PC-9 (cell line): ENCODE results near the gene TRPC4AP. TPM values are rescaled to one million over a fixed set of nuclear protein-coding genes. Genes with fewer than 3 reads are reported as not detected.

Source experiments
- BruUV-seq: library from RNA; stranded (reverse); fragments of 400-500 nt; replicated peaks from 2 replicates; lab custom pipeline; 2021; lab: Mats Ljungman, UMichigan
- CTCF ChIA-PET: fragments of 300-600 bp; sonication (Branson Sonifier 250); formaldehyde crosslinking; loops from one replicate; lab custom pipeline; 2022; ENCODE audit warnings: antibody characterized with exemption; lab: Charles Lee
- POLR2A ChIA-PET: fragments of 300-600 bp; sonication (Branson Sonifier 250); formaldehyde crosslinking; loops from one replicate; lab custom pipeline; 2022; ENCODE audit warnings: antibody characterized with exemption; ENCODE audit not compliant: unreplicated experiment; lab: Charles Lee
- DNase-seq, 2 experiments: peaks; one replicate each; pipeline versions ENCODE4 v3.0.0 to v3.0.0-alpha.2; 2015 to 2022; ENCODE audit warnings: mixed read lengths in 1 of 2
- H2AFZ ChIP-seq: fragments of 200-600 bp; sonication (generic); 2 replicates; pipeline ENCODE4 v1.8.1; 2017; ENCODE audit warnings: antibody characterized with exemption
- H3F3A ChIP-seq: fragments of 200-600 bp; sonication (generic); 2 replicates; pipeline ENCODE4 v1.8.1; 2017; ENCODE audit warnings: antibody characterized with exemption, mild to moderate bottlenecking, low read depth; ENCODE audit not compliant: insufficient read depth
- H3K27ac ChIP-seq: fragments of 200-600 bp; sonication (generic); 2 replicates; pipeline ENCODE4 v1.6.1; 2016; ENCODE audit warnings: mixed run types
- H3K27me3 ChIP-seq: fragments of 200-600 bp; sonication (generic); 2 replicates; pipeline ENCODE4 v1.6.1; 2016; ENCODE audit warnings: low read depth, mixed run types; ENCODE audit not compliant: insufficient read depth
- H3K36me3 ChIP-seq: fragments of 200-600 bp; sonication (generic); 2 replicates; pipeline ENCODE4 v1.6.1; 2016; ENCODE audit warnings: low read depth, mixed run types
- H3K4me1 ChIP-seq: fragments of 200-600 bp; sonication (generic); replicated peaks from 2 replicates; pipeline ENCODE4 v1.6.1; 2016; ENCODE audit warnings: mixed run types; ENCODE audit not compliant: insufficient read depth
- H3K4me2 ChIP-seq: fragments of 200-600 bp; sonication (generic); 2 replicates; pipeline ENCODE4 v1.6.1; 2017; ENCODE audit warnings: mixed run types
- H3K4me3 ChIP-seq: fragments of 200-600 bp; sonication (generic); 2 replicates; pipeline ENCODE4 v1.6.1; 2016; ENCODE audit warnings: mixed run types
- H3K79me2 ChIP-seq: fragments of 200-600 bp; sonication (generic); 2 replicates; pipeline ENCODE4 v1.6.1; 2017; ENCODE audit warnings: low read depth, mixed run types
- H3K9me2 ChIP-seq: fragments of 200-600 bp; sonication (generic); 2 replicates; pipeline ENCODE4 v1.8.1; 2017; ENCODE audit warnings: mild to moderate bottlenecking; ENCODE audit not compliant: insufficient read depth
- H3K9me3 ChIP-seq: fragments of 200-600 bp; sonication (generic); 2 replicates; pipeline ENCODE4 v1.8.1; 2016; ENCODE audit warnings: low read depth; ENCODE audit not compliant: insufficient read depth
- H4K20me1 ChIP-seq: fragments of 200-600 bp; sonication (generic); 2 replicates; pipeline ENCODE4 v1.8.1; 2017; ENCODE audit not compliant: insufficient read depth
- EZH2 ChIP-seq: fragments of 200-600 bp; sonication (generic); IDR thresholded peaks from 2 replicates; pipeline ENCODE4 v1.8.0; 2017; ENCODE audit warnings: antibody characterized with exemption, low read depth
- intact Hi-C: fragments of 100-400 bp; cut with micrococcal nuclease; formaldehyde crosslinking; loops from one replicate; pipeline ENCODE4 v1.10.0; 2022; ENCODE audit not compliant: unreplicated experiment
- total RNA-seq: library from RNA; stranded (reverse); gene quantifications from 2 replicates; pipeline ENCODE4 v1.2.3, GENCODE V29; 2021
- TF ChIP-seq, protein P1 (sequence below): fragments of 200-600 bp; sonication (generic); conservative IDR thresholded peaks from 2 replicates; pipeline ENCODE4 v1.6.1; 2017; ENCODE audit warnings: mixed run types, antibody characterized with exemption, mild to moderate bottlenecking, moderate library complexity

TRPC4AP gene
- total RNA-seq, 1 experiment from 2014 or later, result 51.0 TPM

DNA sequence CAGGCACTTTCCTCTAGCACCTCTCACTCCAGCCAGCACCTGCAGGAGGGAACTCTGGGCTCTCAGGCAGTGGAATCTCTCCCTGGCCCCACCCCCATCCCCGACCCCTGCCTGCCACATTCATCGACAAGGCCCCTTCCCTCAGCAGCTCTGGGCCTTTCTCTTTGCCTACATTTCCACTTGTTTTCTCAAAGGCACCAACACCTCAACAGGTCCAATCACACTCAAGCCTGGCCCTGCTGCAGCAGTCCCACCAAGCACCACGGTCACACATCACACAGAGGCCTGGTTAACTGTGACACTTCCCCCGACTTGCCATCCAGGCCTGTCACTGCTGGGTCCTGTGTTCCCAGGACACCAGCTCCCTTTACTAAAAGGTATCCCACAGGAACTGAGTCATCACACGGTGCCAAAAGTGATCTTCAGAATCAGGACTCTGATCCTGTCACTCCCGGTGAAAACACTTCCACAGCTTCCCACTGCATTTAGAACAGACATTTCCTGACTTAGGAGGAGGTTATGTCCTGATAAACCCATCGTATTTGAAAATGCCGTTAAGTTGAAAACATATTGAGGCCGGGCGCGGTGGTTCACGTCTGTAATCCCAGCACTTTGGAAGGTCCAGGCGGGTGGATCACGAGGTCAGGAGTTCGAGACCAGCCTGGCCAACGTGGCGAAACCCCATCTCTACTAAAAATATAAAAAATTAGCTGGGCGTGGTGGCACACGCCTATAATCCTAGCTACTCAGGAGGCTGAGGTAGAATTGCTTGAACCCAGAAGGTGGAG is 82.0 kb downstream of the TRPC4AP start:
- BruUV-seq, result no TSS peak
- ChIA-PET POLR2A (no interaction called here), CTCF (interaction anchor here (0.5 kb wide), 1 partner anchor 446 kb away, joined by 5 read pairs; no protein-coding TSS in a partner anchor)
- H4K20me1 ChIP-seq, result no peaks in the 10 kb centered on the region
- H3F3A ChIP-seq, result peaks cover 3% of the 10 kb centered on the region; the same call in 1 of the 2 replicates
- peaks cover 12% of the 10 kb centered on the region for H3K36me3 ChIP-seq
- H3K79me2 ChIP-seq, result no peaks in the 10 kb centered on the region
- TF ChIP-seq, protein P1, sequence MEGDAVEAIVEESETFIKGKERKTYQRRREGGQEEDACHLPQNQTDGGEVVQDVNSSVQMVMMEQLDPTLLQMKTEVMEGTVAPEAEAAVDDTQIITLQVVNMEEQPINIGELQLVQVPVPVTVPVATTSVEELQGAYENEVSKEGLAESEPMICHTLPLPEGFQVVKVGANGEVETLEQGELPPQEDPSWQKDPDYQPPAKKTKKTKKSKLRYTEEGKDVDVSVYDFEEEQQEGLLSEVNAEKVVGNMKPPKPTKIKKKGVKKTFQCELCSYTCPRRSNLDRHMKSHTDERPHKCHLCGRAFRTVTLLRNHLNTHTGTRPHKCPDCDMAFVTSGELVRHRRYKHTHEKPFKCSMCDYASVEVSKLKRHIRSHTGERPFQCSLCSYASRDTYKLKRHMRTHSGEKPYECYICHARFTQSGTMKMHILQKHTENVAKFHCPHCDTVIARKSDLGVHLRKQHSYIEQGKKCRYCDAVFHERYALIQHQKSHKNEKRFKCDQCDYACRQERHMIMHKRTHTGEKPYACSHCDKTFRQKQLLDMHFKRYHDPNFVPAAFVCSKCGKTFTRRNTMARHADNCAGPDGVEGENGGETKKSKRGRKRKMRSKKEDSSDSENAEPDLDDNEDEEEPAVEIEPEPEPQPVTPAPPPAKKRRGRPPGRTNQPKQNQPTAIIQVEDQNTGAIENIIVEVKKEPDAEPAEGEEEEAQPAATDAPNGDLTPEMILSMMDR, result no peak
- TF ChIP-seq EZH2, result no peak
- H3K4me2 ChIP-seq, result no peak overlapping the region
- DNase-seq, result no peak
- no peak overlapping the region for H2AFZ ChIP-seq
- no peak overlapping the region for H3K4me3 ChIP-seq
- no peaks in the 10 kb centered on the region for H3K9me3 ChIP-seq
- no peaks in the 10 kb centered on the region for H3K9me2 ChIP-seq
- H3K4me1 ChIP-seq, result no peaks in the 10 kb centered on the region
- H3K27me3 ChIP-seq, result no peaks in the 10 kb centered on the region
- no peak overlapping the region for H3K27ac ChIP-seq
- intact Hi-C loops, result no loop called here

DNA sequence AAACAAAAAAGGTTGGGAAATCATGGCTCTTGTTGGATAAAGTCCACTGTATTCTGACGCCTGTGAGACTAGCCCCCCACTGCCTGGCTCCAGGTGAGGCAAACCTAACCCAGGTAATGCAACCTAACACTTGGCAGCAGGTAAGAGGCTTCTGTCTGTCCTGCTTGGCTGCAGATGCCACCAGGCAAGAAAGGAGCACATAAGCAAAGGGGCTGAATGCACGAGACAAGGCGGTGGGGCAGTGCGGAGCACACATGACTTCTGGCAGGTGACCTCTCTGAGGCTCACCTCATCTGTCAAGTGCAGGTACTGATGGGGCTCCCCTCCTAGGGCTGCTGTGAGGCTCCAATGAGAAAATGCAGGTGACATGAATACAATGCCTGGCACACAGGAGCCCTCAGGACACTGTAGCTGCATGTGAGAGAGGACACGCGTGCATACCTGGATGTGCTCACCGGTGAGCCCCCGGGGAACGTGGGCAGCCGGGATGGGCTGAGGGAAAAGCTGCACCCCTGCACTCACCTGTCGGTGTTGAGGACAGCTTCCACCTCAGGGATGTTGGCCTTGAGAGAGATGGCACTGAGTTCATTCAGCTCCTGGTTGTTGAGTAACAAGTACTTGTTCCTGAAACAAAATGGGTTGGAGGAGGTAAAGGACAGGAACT is 82.8 kb downstream of the TRPC4AP start:
- no TSS peak for BruUV-seq
- Histone ChIP-seq H3K9me3 (no peaks in the 10 kb centered on the region), H3K36me3 (peaks cover 12% of the 10 kb centered on the region), H2AFZ (no peak overlapping the region), H3K4me1 (no peaks in the 10 kb centered on the region), H3K9me2 (no peaks in the 10 kb centered on the region), H3K27me3 (no peaks in the 10 kb centered on the region), H3K4me2 (no peak overlapping the region), H3K79me2 (no peaks in the 10 kb centered on the region), H4K20me1 (no peaks in the 10 kb centered on the region), H3F3A (peaks cover 3% of the 10 kb centered on the region; the same call in 1 of the 2 replicates), H3K27ac (no peak overlapping the region), H3K4me3 (no peak overlapping the region)
- POLR2A ChIA-PET, result interaction anchor here (0.5 kb wide), 1 partner anchor 161 kb away, joined by 9 read pairs; no protein-coding TSS in a partner anchor
- DNase-seq, result no peak
- TF ChIP-seq EZH2, result no peak
- TF ChIP-seq, protein P1, result no peak
- CTCF ChIA-PET, result interaction anchor here (0.5 kb wide), 1 partner anchor 447 kb away, joined by 5 read pairs; no protein-coding TSS in a partner anchor
- intact Hi-C loops, result no loop called here

DNA sequence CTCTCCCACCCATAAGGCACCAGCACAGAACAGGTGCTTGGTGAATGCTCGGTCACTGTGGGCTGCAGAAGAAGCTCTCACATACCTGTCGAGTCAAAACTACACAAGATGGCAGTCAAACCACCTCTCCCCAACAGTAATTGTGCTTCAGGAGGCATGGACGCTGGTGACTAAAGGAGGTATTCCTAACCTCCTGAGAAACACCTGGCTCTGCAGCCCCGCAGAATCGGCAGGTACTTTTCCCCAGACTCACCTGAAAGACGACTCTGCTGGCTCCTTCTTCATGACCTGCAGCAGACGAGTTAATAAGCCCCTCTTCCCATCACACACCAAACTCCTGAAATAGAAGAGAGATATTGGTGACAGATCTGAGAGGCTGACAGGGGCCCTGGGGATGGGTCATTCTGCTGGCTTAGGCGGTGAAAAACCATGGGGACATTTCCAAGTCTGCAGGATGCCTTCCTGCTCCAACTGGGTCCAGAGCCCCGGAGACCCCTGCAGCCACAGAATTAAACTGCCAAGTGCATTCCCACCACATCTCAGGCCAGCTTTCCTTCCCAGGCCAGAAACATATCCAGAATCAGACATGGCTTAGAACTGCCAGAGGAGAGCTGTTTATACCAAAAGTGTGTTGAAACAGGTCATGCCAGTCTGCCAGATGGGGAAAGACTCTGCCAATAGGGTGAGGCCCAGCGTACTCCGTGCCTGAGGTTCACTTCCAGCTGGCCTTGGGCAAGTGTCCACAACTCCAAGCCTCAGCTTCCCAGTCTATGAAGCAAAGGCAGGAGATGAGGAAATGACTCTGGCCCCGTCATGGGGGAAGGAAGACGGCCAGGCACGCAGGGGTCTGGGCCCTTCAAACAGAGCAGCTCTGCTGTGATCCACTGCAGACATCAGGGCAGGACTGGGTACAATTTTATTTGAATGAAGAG is 83.9 kb downstream of the TRPC4AP start:
- no TSS peak for BruUV-seq

More for the DNA sequence above, 83.9 kb downstream of the TRPC4AP start:
- ChIA-PET CTCF (no interaction called here), POLR2A (interaction anchor here (0.5 kb wide), 1 partner anchor 160 kb away, joined by 9 read pairs; no protein-coding TSS in a partner anchor)
- H3K4me1 ChIP-seq, result no peaks in the 10 kb centered on the region
- intact Hi-C loops, result no loop called here
- H3K9me2 ChIP-seq, result no peaks in the 10 kb centered on the region
- H3K36me3 ChIP-seq, result peaks cover 12% of the 10 kb centered on the region
- H3K4me2 ChIP-seq, result no peak overlapping the region
- no peak overlapping the region for H3K27ac ChIP-seq
- no peak overlapping the region for H3K4me3 ChIP-seq
- no peak overlapping the region for H2AFZ ChIP-seq
- TF ChIP-seq, protein P1, result no peak
- no peak for TF ChIP-seq EZH2
- no peak for DNase-seq
- H4K20me1 ChIP-seq, result no peaks in the 10 kb centered on the region
- no peaks in the 10 kb centered on the region for H3K79me2 ChIP-seq
- peaks cover 3% of the 10 kb centered on the region; the same call in 1 of the 2 replicates for H3F3A ChIP-seq
- no peaks in the 10 kb centered on the region for H3K9me3 ChIP-seq
- H3K27me3 ChIP-seq, result no peaks in the 10 kb centered on the region
